ENCODE measurements around the gene HMGXB4.

The HMGXB4 gene

DNA sequence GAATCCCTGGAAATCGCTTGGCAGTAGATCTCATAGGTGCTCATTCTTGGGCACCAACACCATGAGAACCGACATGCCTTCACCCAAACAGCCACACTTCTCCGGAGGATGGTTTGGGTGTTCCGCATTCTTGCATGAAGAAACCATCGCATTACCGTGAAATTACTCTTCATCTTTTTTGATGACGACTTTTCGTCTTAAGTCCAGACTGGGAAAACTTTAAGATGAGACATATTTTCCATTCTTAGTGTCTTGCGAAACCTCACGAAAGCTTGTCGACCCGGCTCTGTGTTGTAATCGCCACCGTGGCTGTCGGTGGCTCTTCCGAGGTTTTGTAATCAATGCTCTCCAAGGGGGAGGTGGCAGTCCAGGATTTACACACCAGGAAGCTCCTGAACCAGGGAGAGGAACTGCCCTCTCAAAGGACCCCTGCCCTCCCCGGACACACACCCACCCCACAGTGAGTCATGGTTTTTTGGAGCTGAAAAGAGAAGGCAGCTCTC lies 44.1 kb downstream of the HMGXB4 start:
- TF ChIP-seq, protein P1, sequence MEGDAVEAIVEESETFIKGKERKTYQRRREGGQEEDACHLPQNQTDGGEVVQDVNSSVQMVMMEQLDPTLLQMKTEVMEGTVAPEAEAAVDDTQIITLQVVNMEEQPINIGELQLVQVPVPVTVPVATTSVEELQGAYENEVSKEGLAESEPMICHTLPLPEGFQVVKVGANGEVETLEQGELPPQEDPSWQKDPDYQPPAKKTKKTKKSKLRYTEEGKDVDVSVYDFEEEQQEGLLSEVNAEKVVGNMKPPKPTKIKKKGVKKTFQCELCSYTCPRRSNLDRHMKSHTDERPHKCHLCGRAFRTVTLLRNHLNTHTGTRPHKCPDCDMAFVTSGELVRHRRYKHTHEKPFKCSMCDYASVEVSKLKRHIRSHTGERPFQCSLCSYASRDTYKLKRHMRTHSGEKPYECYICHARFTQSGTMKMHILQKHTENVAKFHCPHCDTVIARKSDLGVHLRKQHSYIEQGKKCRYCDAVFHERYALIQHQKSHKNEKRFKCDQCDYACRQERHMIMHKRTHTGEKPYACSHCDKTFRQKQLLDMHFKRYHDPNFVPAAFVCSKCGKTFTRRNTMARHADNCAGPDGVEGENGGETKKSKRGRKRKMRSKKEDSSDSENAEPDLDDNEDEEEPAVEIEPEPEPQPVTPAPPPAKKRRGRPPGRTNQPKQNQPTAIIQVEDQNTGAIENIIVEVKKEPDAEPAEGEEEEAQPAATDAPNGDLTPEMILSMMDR (conservative IDR thresholded peaks at IDR 0.05; ENCODE audit: low read depth, low read length) = no peak
- H3K4me3 ChIP-seq (ENCODE audit: low read depth, low read length) = peak overlapping the region; percentile 90
- DNase-seq (ENCODE audit: low read depth) = peak; percentile 99

DNA sequence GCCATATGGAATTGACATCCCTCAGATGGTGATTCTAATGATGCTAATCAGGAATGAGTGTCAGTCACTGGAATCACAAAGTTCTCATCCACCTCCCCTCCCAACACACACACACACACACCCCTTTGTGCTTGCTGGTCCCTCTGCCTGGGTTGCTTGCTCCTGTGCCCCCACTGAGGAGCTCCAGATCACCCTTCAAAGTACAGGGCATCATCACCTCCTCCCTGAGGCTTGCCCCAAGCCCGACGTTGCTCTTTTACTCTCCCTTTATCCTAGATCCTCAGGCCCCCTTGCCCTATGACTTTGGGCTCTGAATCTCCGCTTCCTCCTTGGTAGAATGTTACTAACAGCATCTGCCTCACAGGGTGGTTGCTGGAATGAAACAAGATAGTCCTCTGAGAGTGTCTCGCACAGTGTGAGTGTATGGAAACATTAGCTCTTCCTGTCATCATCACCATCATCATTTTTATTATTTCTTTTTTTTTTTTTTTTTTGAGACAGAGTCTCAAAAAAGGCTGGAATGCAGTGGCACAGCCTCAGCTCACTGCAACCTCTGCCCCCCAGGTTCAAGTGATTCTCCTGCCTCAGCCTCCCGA lies 45.8 kb downstream of the HMGXB4 start:
- no peak overlapping the region for H3K4me3 ChIP-seq (ENCODE audit: low read depth, low read length)
- TF ChIP-seq, protein P1 (conservative IDR thresholded peaks at IDR 0.05; ENCODE audit: low read depth, low read length) = no peak
- peak; percentile 79 for DNase-seq (ENCODE audit: low read depth)

DNA sequence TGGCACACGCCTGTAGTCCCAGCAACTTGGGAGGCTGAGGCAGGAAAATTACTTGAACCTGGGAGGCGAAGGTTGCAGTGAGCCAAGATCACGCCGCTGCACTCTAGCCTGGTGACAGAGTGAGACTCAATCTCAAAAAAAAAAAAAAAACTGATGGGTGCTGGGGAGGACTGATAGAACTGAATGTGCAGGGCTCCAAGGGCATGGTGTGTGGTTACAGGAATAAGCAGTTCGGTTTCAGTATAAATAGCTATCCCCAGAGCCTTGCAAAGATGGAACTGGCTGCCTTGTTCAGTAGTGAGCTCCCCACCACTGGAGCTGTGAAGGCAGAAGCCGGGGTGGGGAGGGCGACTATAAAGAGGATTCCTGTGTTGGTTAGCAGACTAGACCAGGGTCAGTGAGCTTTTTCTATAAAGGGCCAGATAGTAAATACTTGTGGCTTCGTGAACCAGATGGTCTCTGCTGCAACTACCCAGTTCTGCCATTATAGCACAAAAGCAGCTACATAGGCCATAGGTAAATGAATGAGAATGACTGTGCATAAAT lies 48.3 kb downstream of the HMGXB4 start:
- no peak overlapping the region for H3K4me3 ChIP-seq (ENCODE audit: low read depth, low read length)
- TF ChIP-seq, protein P1 (conservative IDR thresholded peaks at IDR 0.05; ENCODE audit: low read depth, low read length) = no peak
- peak; percentile 47 for DNase-seq (ENCODE audit: low read depth)

DNA sequence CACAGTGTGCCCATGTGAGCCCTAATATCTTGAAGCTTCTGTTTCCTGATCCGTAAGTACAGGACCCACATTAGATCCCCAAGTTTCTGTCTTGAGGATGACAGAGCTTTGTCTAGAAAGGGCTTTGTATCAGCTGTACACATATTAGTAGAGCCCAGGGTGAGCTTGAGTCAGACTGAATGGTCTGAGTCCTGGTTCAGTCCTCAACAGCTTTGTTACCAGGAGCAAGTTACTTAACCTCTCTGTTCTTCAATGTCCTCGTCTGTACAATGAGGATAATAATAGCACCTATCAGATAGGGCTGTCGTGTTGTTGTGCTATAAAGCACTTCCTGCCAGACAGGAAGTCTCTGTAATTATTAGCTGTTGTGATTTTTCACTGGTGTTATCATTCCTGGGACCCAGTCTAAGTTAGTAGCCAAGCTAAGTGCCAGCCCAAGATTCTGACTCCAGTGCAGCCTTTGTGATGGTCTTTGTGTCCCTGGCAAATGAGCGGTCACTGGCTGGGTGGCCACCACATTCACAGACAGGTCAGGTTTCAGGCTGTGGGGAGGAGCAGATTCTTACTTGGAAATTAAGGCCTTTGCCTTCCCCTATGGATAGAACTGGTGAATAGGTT lies 49.2 kb downstream of the HMGXB4 start:
- no peak overlapping the region for H3K4me3 ChIP-seq (ENCODE audit: low read depth, low read length)
- TF ChIP-seq, protein P1 (conservative IDR thresholded peaks at IDR 0.05; ENCODE audit: low read depth, low read length) = no peak
- DNase-seq (ENCODE audit: low read depth) = peak; percentile 29

DNA sequence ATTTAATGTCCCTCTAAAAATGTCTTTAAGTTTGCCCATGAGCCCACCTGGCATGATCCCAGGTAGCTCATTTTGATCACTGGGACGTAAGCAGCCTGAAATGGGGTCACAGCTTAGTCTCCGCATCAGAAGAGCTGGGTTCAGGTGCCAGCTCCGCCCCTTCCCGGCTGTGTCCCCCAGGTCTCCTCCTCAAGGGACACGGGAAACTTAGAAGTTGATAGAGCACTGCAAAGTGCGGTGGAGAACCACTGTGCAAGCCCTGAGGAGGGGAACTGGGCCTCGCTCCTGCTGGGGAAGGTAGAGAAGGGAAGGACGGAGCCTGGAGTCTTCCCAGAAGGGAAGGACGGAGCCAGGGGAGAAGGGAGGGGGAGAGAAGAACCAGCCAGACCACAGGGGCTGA lies 50.1 kb downstream of the HMGXB4 start:
- no peak for DNase-seq (ENCODE audit: low read depth)
- TF ChIP-seq, protein P1 (conservative IDR thresholded peaks at IDR 0.05; ENCODE audit: low read depth, low read length) = no peak
- no peak overlapping the region for H3K4me3 ChIP-seq (ENCODE audit: low read depth, low read length)

DNA sequence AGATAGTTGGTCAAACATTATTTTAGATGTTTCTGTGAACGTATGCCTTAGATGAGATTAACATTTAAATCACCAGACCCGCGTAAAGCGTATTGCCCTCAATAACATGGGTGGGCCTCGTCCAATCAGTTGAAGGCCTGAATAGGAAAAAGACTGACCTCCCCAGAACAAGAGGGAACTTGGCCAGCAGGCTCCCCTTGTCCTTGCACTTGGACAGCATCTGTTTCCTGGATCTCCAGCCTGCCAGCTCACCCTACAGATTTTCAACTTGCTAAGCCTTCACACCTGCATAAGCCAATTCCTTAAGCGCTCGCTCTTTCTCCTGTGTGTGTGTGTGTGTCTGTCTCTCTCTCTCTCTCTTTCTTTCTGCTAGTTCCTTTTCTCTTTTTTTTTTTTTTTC lies 50.6 kb downstream of the HMGXB4 start:
- DNase-seq (ENCODE audit: low read depth) = no peak
- no peak overlapping the region for H3K4me3 ChIP-seq (ENCODE audit: low read depth, low read length)
- TF ChIP-seq, protein P1 (conservative IDR thresholded peaks at IDR 0.05; ENCODE audit: low read depth, low read length) = no peak
